NCI-H146 treated with DMSO at 0.1 percent for 48 hours (cell line): Measurements from ENCODE around the gene NLRP4.
"Not testable (repeated sequence)": the region's sequence is repeated elsewhere in the genome, so short reads cannot be mapped to it uniquely, and the experiment has no call there.

Source experiments
- DNase-seq: peaks from one replicate; lab custom pipeline; 2025; ENCODE audit not compliant: unreplicated experiment; lab: John Stamatoyannopoulos, UW

The NLRP4 gene

DNA sequence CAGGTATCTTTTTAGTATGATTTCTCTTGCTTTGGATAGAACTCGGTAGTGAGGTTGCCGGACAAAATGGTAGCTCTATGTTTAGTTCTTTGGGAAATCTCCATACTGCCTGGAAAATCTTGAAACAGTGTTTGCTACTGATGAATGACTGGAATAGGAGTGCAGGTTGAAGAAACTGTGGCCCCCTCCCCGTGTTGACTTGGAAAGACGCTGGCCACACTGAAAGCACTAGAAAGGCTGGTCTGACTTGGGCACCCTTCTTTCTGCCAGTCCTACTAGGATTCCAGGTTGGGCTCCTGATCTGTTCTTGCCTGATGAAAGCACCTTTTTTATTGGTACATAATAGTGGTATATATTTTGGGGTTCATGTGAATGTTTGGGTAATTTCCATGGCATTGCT lies 46.3 kb downstream of the NLRP4 start:
- DNase-seq, result no peak

DNA sequence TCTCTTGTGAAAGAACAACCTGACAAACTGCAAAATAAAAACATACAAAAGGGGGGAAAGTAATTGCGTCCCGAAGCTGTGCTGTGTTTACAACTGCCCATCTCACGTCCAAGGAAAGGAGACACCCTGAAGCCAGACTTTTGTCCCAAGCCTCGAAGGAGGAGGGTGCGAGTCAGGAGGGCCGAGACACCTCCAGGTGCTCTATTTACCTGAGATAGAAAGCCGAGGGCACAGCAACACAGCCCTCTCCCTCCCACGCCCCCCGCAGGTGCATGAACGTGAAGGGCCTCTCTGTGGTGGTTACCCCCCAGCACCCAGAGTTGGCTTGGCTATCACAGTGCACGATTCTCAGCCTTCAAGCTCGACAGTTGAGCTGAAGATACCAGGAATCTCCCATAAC lies 62.6 kb downstream of the NLRP4 start:
- DNase-seq, result no peak

- DNase-seq, result no peak
These were observed 65.2 kb downstream of the NLRP4 start for GRCh38 chr19:55901369-55902079.

- DNase-seq, result no peak
These were observed 65.9 kb downstream of the NLRP4 start for GRCh38 chr19:55902080-55902751.

- DNase-seq, result no peak
These were observed 70.9 kb downstream of the NLRP4 start for GRCh38 chr19:55907286-55907685.

DNA sequence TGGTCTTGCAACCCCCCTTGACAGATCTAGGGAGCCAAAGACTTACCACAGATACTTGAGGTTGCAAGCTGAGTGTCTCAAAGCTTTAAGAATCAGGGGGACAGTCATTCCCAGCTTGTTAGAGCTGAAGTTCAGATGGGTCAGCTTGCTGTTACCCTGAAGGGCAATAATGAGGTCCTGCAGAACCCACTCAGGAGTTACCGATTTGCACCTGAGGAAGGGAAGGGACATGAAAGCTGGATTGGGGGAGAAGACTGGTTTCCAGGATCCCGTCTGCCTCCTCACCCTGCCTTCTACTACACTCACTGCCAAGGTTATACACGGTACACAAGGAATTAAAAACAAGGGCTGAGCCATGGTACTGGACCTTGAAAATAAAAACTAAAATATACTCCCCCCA lies 71.4 kb downstream of the NLRP4 start:
- DNase-seq, result no peak

DNA sequence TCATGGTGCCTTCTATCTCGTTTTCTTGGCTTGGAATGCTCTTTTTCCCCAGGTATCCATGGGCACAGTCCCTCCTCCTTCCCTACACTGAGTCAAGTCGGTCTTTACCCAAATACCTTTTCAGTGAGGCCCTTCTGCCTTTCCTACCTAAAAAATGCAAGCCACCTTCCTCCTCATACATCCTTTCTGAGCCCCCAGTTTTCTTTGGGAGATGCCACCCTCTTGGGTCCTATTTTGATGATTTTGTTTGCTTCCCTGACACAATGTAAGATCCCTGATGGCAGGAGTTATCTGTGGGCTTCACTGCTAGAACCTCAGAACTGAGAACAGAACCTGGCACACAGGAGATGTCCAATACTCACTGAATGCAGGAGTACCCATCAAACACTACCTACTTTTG lies 73.5 kb downstream of the NLRP4 start:
- DNase-seq, result no peak

DNA sequence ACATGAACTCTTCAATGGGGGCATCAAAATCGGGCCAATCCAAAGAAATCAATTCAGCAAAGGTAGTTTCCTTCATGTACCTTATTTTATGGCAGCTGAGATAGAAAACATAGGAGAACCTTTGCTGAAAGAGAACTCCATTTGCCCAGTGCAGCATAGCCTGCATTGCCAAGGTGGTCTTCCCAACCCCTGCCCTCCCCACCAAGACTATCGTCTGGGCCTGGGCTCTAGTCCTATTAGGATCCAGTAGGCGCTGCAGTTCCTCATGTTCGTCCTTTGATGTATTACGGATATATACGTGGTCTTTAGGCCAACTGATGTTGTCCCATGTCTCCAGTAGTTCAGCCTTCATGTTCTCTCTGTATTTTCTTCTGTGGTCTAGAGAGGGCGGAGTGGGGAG lies 76.6 kb downstream of the NLRP4 start:
- DNase-seq, result no peak

DNA sequence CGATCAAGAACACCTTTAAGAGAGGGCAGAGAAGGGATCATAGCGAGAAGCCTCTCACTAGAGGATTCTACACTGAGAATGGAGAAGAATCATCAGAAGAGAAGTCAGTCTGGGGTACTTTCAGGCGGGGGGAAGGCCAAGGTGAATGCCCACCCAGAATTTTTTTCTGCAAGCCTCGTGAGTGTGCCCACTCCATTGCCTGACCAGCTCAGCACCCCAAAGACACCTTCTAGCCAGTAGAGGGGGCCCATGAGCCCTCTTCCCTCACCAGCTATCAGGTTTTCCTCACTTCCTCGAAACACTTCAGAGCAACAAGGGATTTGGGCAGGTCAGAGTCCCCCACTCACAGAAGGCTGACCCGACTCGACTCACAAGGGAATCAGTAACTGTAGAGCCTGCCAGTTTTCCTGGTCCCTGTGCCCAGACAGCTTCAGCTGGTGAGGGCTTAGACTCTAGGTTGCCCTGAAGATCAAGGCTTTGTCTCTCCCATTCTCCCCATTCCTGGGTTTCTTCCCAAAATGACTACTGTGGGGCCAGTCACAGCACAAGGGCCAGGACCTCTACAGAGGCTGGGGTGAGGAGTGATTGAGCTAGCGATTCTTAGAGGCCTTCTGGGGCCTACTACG lies 77.4 kb downstream of the NLRP4 start:
- DNase-seq, result no peak

DNA sequence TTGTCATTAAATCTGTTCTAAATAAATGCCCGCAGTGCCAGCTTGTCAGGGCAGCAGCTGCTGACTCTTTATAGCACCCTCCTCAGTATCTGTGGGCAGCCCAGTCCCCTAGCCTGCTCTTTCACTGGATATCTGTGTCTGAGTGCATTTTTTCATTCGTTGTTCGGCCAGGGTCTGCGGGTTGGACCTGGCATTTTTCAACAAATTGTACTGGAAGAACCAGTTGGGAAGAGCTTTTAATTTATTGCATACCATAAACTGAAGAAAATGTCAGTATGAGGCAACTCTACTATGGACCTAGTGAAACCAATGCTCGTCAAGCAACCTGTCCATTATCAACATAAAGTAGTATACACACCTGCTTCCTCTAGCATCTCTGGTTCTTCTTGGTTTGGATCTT lies 87.2 kb downstream of the NLRP4 start:
- no peak for DNase-seq

- DNase-seq, result no peak
These were observed 91.7 kb downstream of the NLRP4 start for GRCh38 chr19:55927991-55928390.

GRCh38 chr19:55929258-55929657 lies 92.9 kb downstream of the NLRP4 start:
- not testable (repeated sequence) for DNase-seq

DNA sequence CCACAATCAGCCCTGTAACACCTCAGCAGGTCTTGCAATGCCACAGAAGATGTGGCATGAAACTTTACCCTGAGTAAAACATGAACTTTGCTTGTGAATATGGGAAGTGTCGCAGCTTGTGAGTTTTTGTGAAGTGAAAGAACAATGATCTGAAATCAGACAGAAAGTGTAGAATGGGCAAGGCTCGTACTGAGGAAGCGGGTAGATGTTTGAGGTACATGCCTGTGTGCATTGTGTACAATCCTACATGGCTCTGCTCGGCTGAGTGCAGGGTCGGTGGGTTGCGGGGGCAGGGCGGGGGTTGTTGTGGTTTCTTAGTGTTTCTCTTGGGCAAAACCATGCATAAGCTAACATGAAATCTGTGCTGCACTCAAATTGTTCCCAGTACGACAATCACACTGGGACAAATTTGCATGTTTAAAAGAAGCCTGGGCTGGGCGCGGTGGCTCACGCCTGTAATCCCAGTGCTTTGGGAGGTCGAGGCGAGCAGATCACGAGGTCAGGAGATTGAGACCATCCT lies 94.7 kb downstream of the NLRP4 start:
- DNase-seq, result no peak
